Tibial nerve (tissue), 3 donors: Measurements from ENCODE around the gene FAM111A.

Experiments
- CTCF ChIP-seq, 5 experiments: fragments of 200-600 bp in 3 of 5; fragments of 450-650 bp in 2 of 5; sonication (generic) in 3 of 5; IDR thresholded peaks; one replicate each; pipeline ENCODE4 v1.5.1; 2016 to 2019; ENCODE audit warnings: antibody characterized with exemption in 5 of 5, mild to moderate bottlenecking in 3 of 5, moderate library complexity in 2 of 5
- POLR2A ChIP-seq, 2 donors: fragments of 450-650 bp; IDR thresholded peaks; one replicate each; pipeline ENCODE4 v1.6.1; 2017; ENCODE audit warnings: antibody characterized with exemption in 2 of 2, mild to moderate bottlenecking in 2 of 2, moderate library complexity in 2 of 2

DNA sequence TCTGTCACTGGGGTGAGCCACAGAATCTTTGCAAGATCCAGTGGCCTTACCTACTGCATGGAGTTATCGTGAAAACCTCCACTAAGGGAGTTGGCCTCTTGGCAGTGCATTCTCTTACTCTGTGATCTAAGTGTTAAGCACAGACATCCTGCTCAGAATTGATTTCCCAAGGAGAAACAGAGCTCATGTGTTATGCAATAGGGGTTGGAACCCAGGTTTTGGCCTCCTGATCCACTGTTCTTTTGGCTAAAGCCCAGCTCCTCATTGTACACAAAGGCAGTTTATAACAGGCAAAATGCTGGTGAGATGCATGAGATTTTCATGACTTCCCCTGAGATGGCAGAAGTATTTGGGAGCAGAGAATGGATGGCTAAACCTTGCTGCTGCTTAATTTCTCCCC, 41.1 kb downstream of the FAM111A start:
- TF ChIP-seq POLR2A (IDR thresholded peaks at IDR 0.05): no peak
- TF ChIP-seq CTCF (IDR thresholded peaks at IDR 0.05): no peak
